SK-N-SH (cell line): ENCODE data around the gene DLAT. TPM values are rescaled to one million over a fixed set of nuclear protein-coding genes. Genes with fewer than 3 reads are reported as not detected.

ENCODE experiments used
- CTCF ChIA-PET: fragments of 300-600, 350-600 bp; formaldehyde crosslinking; extraction: SDS; loops from one replicate; lab custom pipeline; 2021; lab: Yijun Ruan, JAX
- POLR2A ChIA-PET: fragments of 350-600 bp; sonication (Branson Sonifier 250); formaldehyde crosslinking; extraction: SDS; loops from one replicate; lab custom pipeline; 2020; ENCODE audit warnings: antibody characterized with exemption, inconsistent platforms; lab: Yijun Ruan, JAX
- DNase-seq: peaks from one replicate; pipeline ENCODE4 v3.0.0; 2012
- H2AFZ ChIP-seq: fragments of 200-600 bp; sonication (generic); 2 replicates; pipeline ENCODE4 v1.8.1; 2016; ENCODE audit warnings: antibody characterized with exemption, mild to moderate bottlenecking, low read depth
- H3F3A ChIP-seq: fragments of 200-600 bp; sonication (generic); replicated peaks from 2 replicates; pipeline ENCODE3; 2016; ENCODE audit warnings: antibody characterized with exemption, mild to moderate bottlenecking; ENCODE audit not compliant: insufficient read depth
- H3K27ac ChIP-seq, 2 experiments: fragments of 200-500 bp in 1 of 2; fragments of 200-600 bp in 1 of 2; sonication (Bioruptor generic) in 1 of 2; sonication (generic), shearing (Covaris generic) in 1 of 2; 2 replicates each; pipeline versions ENCODE4 v1.5.1 to v1.6.1; 2014 to 2016; ENCODE audit warnings: low read depth in 2 of 2, inconsistent platforms in 1 of 2, low read length in 1 of 2, mild to moderate bottlenecking in 1 of 2, mixed read lengths in 1 of 2
- H3K27me3 ChIP-seq: fragments of 200-600 bp; sonication (generic), shearing (Covaris generic); 2 replicates; pipeline ENCODE4 v1.6.1; 2016; ENCODE audit warnings: mixed run types; ENCODE audit not compliant: insufficient read depth
- H3K36me3 ChIP-seq, 2 experiments: fragments of 200-500 bp in 1 of 2; fragments of 200-600 bp in 1 of 2; sonication (Bioruptor generic) in 1 of 2; sonication (generic) in 1 of 2; replicated peaks in 1 of 2; 2 replicates each; pipeline versions ENCODE3 to v1.5.1; 2014 to 2016; ENCODE audit warnings: low read length in 1 of 2, mild to moderate bottlenecking in 1 of 2; ENCODE audit not compliant: insufficient read depth in 2 of 2, control insufficient read depth in 1 of 2
- H3K4me1 ChIP-seq, 2 experiments: fragments of 200-500 bp in 1 of 2; fragments of 200-600 bp in 1 of 2; sonication (Bioruptor generic) in 1 of 2; sonication (generic), shearing (Covaris generic) in 1 of 2; 2 replicates each; pipeline versions ENCODE4 v1.5.1 to v1.6.1; 2014 to 2016; ENCODE audit warnings: low read depth in 1 of 2, low read length in 1 of 2, mixed run types in 1 of 2; ENCODE audit not compliant: insufficient read depth in 2 of 2, control insufficient read depth in 1 of 2
- H3K4me2 ChIP-seq: fragments of 200-600 bp; sonication (generic), shearing (Covaris generic); 2 replicates; pipeline ENCODE4 v1.6.1; 2017; ENCODE audit warnings: mixed run types
- H3K4me3 ChIP-seq, 2 experiments: fragments of 200-500 bp in 1 of 2; fragments of 200-600 bp in 1 of 2; sonication (Bioruptor generic) in 1 of 2; sonication (generic), shearing (Covaris generic) in 1 of 2; 2 replicates each; pipeline versions ENCODE4 v1.5.1 to v1.8.1; 2014 to 2016; ENCODE audit warnings: low read depth in 2 of 2, inconsistent platforms in 1 of 2, low read length in 1 of 2, mild to moderate bottlenecking in 1 of 2, mixed read lengths in 1 of 2, moderate library complexity in 1 of 2
- H3K79me2 ChIP-seq: fragments of 200-600 bp; sonication (generic); 2 replicates; pipeline ENCODE4 v1.8.1; 2017; ENCODE audit warnings: mild to moderate bottlenecking; ENCODE audit not compliant: insufficient read depth
- H3K9ac ChIP-seq: fragments of 200-600 bp; sonication (generic); 2 replicates; pipeline ENCODE4 v1.6.1; 2017; ENCODE audit warnings: mixed run types
- H3K9me2 ChIP-seq: fragments of 200-600 bp; sonication (generic); 2 replicates; pipeline ENCODE4 v1.6.1; 2017; ENCODE audit warnings: mixed run types
- H3K9me3 ChIP-seq: fragments of 200-600 bp; sonication (generic); 2 replicates; pipeline ENCODE4 v1.6.1; 2017; ENCODE audit warnings: mixed run types, mild to moderate bottlenecking, moderate library complexity
- H4K20me1 ChIP-seq: fragments of 200-600 bp; sonication (generic); 2 replicates; pipeline ENCODE4 v1.6.1; 2017; ENCODE audit warnings: mild to moderate bottlenecking, mixed run types; ENCODE audit not compliant: insufficient read depth
- ELF1 ChIP-seq: IDR thresholded peaks from 2 replicates; pipeline ENCODE4 v1.4.0; 2012
- EP300 ChIP-seq, 2 experiments: IDR thresholded peaks; 2 replicates each; pipeline versions ENCODE4 v1.4.0 to v1.6.1; 2012; ENCODE audit warnings: borderline replicate concordance in 1 of 2, low read depth in 1 of 2, low read length in 1 of 2
- EZH2phosphoT487 ChIP-seq: fragments of 200-600 bp; sonication (generic); IDR thresholded peaks from 2 replicates; pipeline ENCODE4 v1.6.1; 2017; ENCODE audit warnings: low read depth, mixed run types, mild to moderate bottlenecking, antibody characterized with exemption, moderate library complexity, borderline replicate concordance
- FOXJ3 ChIP-seq: sonication (generic); formaldehyde crosslinking; IDR thresholded peaks from 2 replicates; pipeline ENCODE4 v1.5.1; 2020; ENCODE audit warnings: mild to moderate bottlenecking, missing genetic modification reagents
- GATA2 ChIP-seq: sonication (generic); formaldehyde crosslinking; IDR thresholded peaks from 2 replicates; pipeline ENCODE4 v1.5.0; 2020; ENCODE audit warnings: mild to moderate bottlenecking, missing genetic modification reagents
- IRF3 ChIP-seq: fragments of 150-350 bp; IDR thresholded peaks from 2 replicates; pipeline ENCODE4 v1.6.1; 2016; ENCODE audit warnings: mild to moderate bottlenecking, low read depth, low read length
- JUND ChIP-seq: IDR thresholded peaks from 2 replicates; pipeline ENCODE4 v1.4.0; 2012
- MEF2A ChIP-seq: IDR thresholded peaks from 2 replicates; pipeline ENCODE4 v1.4.0; 2012; ENCODE audit warnings: low read depth, borderline replicate concordance
- MXI1 ChIP-seq: IDR thresholded peaks from 2 replicates; pipeline ENCODE4 v1.6.1; 2012; ENCODE audit warnings: mild to moderate bottlenecking, low read depth, low read length, improper control_type of control experiment
- NRF1 ChIP-seq: IDR thresholded peaks from 2 replicates; pipeline ENCODE4 v1.6.1; 2012; ENCODE audit warnings: low read depth, mild to moderate bottlenecking, low read length
- PBX3 ChIP-seq: IDR thresholded peaks from 2 replicates; pipeline ENCODE4; 2012
- RAD21 ChIP-seq: IDR thresholded peaks from 2 replicates; pipeline ENCODE4 v1.6.1; 2012; ENCODE audit warnings: mild to moderate bottlenecking, low read length
- RFX5 ChIP-seq: IDR thresholded peaks from 2 replicates; pipeline ENCODE4 v1.6.1; 2012; ENCODE audit warnings: mild to moderate bottlenecking, improper control_type of control experiment, low read length
- RXRA ChIP-seq: IDR thresholded peaks from 2 replicates; pipeline ENCODE4 v1.4.0; 2012; ENCODE audit warnings: low read depth, mild to moderate bottlenecking, borderline replicate concordance
- SIN3A ChIP-seq: IDR thresholded peaks from 2 replicates; pipeline ENCODE4 v1.6.1; 2012; ENCODE audit warnings: low read depth, mild to moderate bottlenecking, low read length, moderate library complexity, borderline replicate concordance
- TCF12 ChIP-seq: IDR thresholded peaks from 2 replicates; pipeline ENCODE4 v1.4.0; 2012
- TEAD4 ChIP-seq: IDR thresholded peaks from 2 replicates; pipeline ENCODE4 v1.4.0; 2012; ENCODE audit warnings: mild to moderate bottlenecking, borderline replicate concordance; ENCODE audit not compliant: insufficient read depth
- USF1 ChIP-seq: IDR thresholded peaks from 2 replicates; pipeline ENCODE4 v1.4.0; 2012; ENCODE audit warnings: low read depth, borderline replicate concordance
- WGBS: methylation state at CpG from one replicate; pipeline ENCODE4 v1.1.6; 2017; ENCODE audit warnings: low lambda C conversion rate; 5-methylcytosine and 5-hydroxymethylcytosine counted together
- polyA plus RNA-seq, 3 experiments: library from polyadenylated mRNA; depleted of rRNA; stranded (reverse); fragments of >200 nt; gene quantifications; 2 replicates each; pipeline ENCODE4 v1.2.3, GENCODE V29; 2012

Gene DLAT
- polyA plus RNA-seq, 1 of the 3 experiments (the other 2 are of a cell fraction): 14.4 TPM

GRCh38 chr11:111990381-111990780, 34.8 kb upstream of the DLAT start:
- Histone ChIP-seq H3K4me3 (no peak overlapping the region), H3F3A (peaks cover 16% of the 10 kb centered on the region), H3K27me3 (no peaks in the 10 kb centered on the region), H3K36me3 (peaks cover 41 to 45% of the 10 kb centered on the region in 2 experiments), H3K4me1 (peaks cover 6 to 7% of the 10 kb centered on the region in 2 experiments; a peak in 2 of 4 replicates), H3K4me2 (no peak overlapping the region), H3K9me3 (no peaks in the 10 kb centered on the region), H3K9me2 (no peaks in the 10 kb centered on the region), H3K27ac (no peak overlapping the region), H2AFZ (no peak overlapping the region), H4K20me1 (no peaks in the 10 kb centered on the region), H3K79me2 (no peaks in the 10 kb centered on the region), H3K9ac (no peak overlapping the region)
- CTCF ChIA-PET: interaction anchor here (0.9 to 1.7 kb wide), 4 partner anchors 8 to 131 kb away, joined by 3 to 7 read pairs (median 4); no protein-coding TSS in a partner anchor
- TF ChIP-seq ELF1 (no peak), RAD21 (no peak), RFX5 (no peak), EP300 (IDR thresholded peaks at IDR 0.05; ENCODE audit: borderline replicate concordance in 1 of 2, low read depth in 1 of 2, low read length in 1 of 2) (no peak), NRF1 (no peak), USF1 (no peak), MXI1 (no peak), PBX3 (no peak), TCF12 (no peak), GATA2 (CRISPR knock-in tag) (no peak), FOXJ3 (CRISPR knock-in tag) (no peak), TEAD4 (no peak), SIN3A (no peak), JUND (no peak), IRF3 (no peak), EZH2phosphoT487 (no peak), MEF2A (no peak), RXRA (no peak)
- POLR2A ChIA-PET: no interaction called here
- no peak for DNase-seq
- 89% methylated on average over 6 of the region's 6 CpGs for WGBS
